Fibroblast of lung (primary cell): ENCODE measurements around the gene SCN5A. TPM values are rescaled to one million over a fixed set of nuclear protein-coding genes. Genes with fewer than 3 reads are reported as not detected.

Source experiments
- DNase-seq, 2 donors: peaks; one replicate each; pipeline versions ENCODE4 v3.0.0 to v3.0.0-alpha.2; 2010; ENCODE audit warnings: low read depth in 2 of 2
- H2AFZ ChIP-seq: 2 replicates; pipeline ENCODE4 v1.5.1; 2012; ENCODE audit warnings: low read length, control low read depth, inconsistent platforms
- H3K27ac ChIP-seq: 2 replicates; pipeline ENCODE4 v1.5.1; 2011; ENCODE audit warnings: low read length, control low read depth; ENCODE audit not compliant: insufficient read depth
- H3K27me3 ChIP-seq: 2 replicates; pipeline ENCODE4 v1.5.1; 2011; ENCODE audit warnings: mild to moderate bottlenecking, low read length; ENCODE audit not compliant: control insufficient read depth, insufficient read depth
- H3K36me3 ChIP-seq: 2 replicates; pipeline ENCODE4 v1.5.1; 2011; ENCODE audit warnings: low read length; ENCODE audit not compliant: control insufficient read depth, insufficient read depth
- H3K4me1 ChIP-seq: 2 replicates; pipeline ENCODE4 v1.5.1; 2011; ENCODE audit warnings: low read length; ENCODE audit not compliant: control insufficient read depth, insufficient read depth; ENCODE audit errors: extremely low read depth
- H3K4me2 ChIP-seq: 2 replicates; pipeline ENCODE4 v1.5.1; 2011; ENCODE audit warnings: low read length, control low read depth; ENCODE audit not compliant: insufficient read depth; ENCODE audit errors: extremely low read depth
- H3K4me3 ChIP-seq, 4 experiments: fragments of 200-600 bp in 1 of 4; sonication (generic) in 1 of 4; replicated peaks in 1 of 4; 2 replicates each; pipeline ENCODE4 v1.5.1; 2011 to 2016; ENCODE audit warnings: low read length in 4 of 4, low read depth in 3 of 4, mild to moderate bottlenecking in 3 of 4, control low read depth in 2 of 4, inconsistent platforms in 1 of 4, mixed read lengths in 1 of 4; ENCODE audit not compliant: insufficient read depth in 1 of 4; ENCODE audit errors: control extremely low read depth in 1 of 4
- H3K79me2 ChIP-seq: 2 replicates; pipeline ENCODE4 v1.5.1; 2012; ENCODE audit warnings: mild to moderate bottlenecking, low read length, inconsistent platforms; ENCODE audit not compliant: control insufficient read depth, insufficient read depth
- H3K9ac ChIP-seq: 2 replicates; pipeline ENCODE4 v1.5.1; 2011; ENCODE audit warnings: mild to moderate bottlenecking, low read length, control low read depth; ENCODE audit not compliant: insufficient read depth
- H3K9me3 ChIP-seq: 2 replicates; pipeline ENCODE4 v1.5.1; 2012; ENCODE audit warnings: low read depth, low read length; ENCODE audit not compliant: control insufficient read depth, insufficient read depth
- H4K20me1 ChIP-seq: 2 replicates; pipeline ENCODE4 v1.5.1; 2011; ENCODE audit warnings: low read length; ENCODE audit not compliant: control insufficient read depth, insufficient read depth; ENCODE audit errors: extremely low read depth
- CTCF ChIP-seq, 2 donors: IDR thresholded peaks in 1 of 2; conservative IDR thresholded peaks in 1 of 2; 1 replicate in 1 of 2; 2 replicates in 1 of 2; pipeline ENCODE4 v1.5.1; 2011 to 2012; ENCODE audit warnings: low read length in 2 of 2, control low read depth in 1 of 2, inconsistent platforms in 1 of 2, low read depth in 1 of 2, mild to moderate bottlenecking in 1 of 2
- EZH2 ChIP-seq: IDR thresholded peaks from 2 replicates; pipeline ENCODE4 v1.5.1; 2012; ENCODE audit warnings: low read length, control low read depth, mild to moderate bottlenecking; ENCODE audit errors: missing control alignments
- polyA plus RNA-seq, 2 donors: library from polyadenylated mRNA; depleted of rRNA in 1 of 2; stranded (reverse) in 1 of 2; unstranded in 1 of 2; fragments of >200 nt; gene quantifications; 2 replicates each; pipeline ENCODE4 v1.2.1, GENCODE V29; 2011 to 2012; ENCODE audit warnings: missing spikeins in 1 of 2
- total RNA-seq: library from RNA; depleted of rRNA; stranded (reverse); fragments of >200 nt; gene quantifications from 2 replicates; pipeline ENCODE4 v1.2.1, GENCODE V29; 2014

SCN5A gene
- total and polyA plus RNA-seq, 2 donors (not counting 1 experiment from before 2014, with no cell fraction given) = 0.27 to 0.50 TPM

GRCh38 chr3:38626171-38626570 is 23.3 kb downstream of the SCN5A start:
- Histone ChIP-seq H3K79me2 (no peaks in the 10 kb centered on the region), H3K4me2 (no peak overlapping the region), H4K20me1 (no peaks in the 10 kb centered on the region), H3K9ac (no peak overlapping the region), H3K4me1 (no peaks in the 10 kb centered on the region), H3K27ac (no peak overlapping the region), H3K36me3 (no peaks in the 10 kb centered on the region), H3K4me3 (no peak overlapping the region), H3K9me3 (no peaks in the 10 kb centered on the region), H2AFZ (no peak overlapping the region), H3K27me3 (no peaks in the 10 kb centered on the region)
- TF ChIP-seq EZH2 (no peak), CTCF (conservative IDR thresholded peaks at IDR 0.05 in 1 of 2, IDR thresholded peaks at IDR 0.05 in 1 of 2; ENCODE audit: low read depth in 1 of 2, low read length in 2 of 2) (no peak)
- DNase-seq = no peak

- Histone ChIP-seq H3K27ac (no peak overlapping the region), H3K4me3 (no peak overlapping the region), H3K27me3 (no peaks in the 10 kb centered on the region), H3K9me3 (no peaks in the 10 kb centered on the region), H3K79me2 (no peaks in the 10 kb centered on the region), H4K20me1 (no peaks in the 10 kb centered on the region), H3K4me2 (no peak overlapping the region), H2AFZ (no peak overlapping the region), H3K36me3 (no peaks in the 10 kb centered on the region), H3K9ac (no peak overlapping the region), H3K4me1 (no peaks in the 10 kb centered on the region)
- TF ChIP-seq EZH2 (no peak), CTCF (conservative IDR thresholded peaks at IDR 0.05 in 1 of 2, IDR thresholded peaks at IDR 0.05 in 1 of 2; ENCODE audit: low read depth in 1 of 2, low read length in 2 of 2) (no peak)
- DNase-seq = no peak
Observed at GRCh38 chr3:38623539-38623938, 25.9 kb downstream of the SCN5A start.

GRCh38 chr3:38622336-38622735 is 27.2 kb downstream of the SCN5A start:
- Histone ChIP-seq H3K9me3 (no peaks in the 10 kb centered on the region), H3K27ac (no peak overlapping the region), H2AFZ (no peak overlapping the region), H3K9ac (no peak overlapping the region), H4K20me1 (no peaks in the 10 kb centered on the region), H3K4me2 (no peak overlapping the region), H3K36me3 (no peaks in the 10 kb centered on the region), H3K4me3 (no peak overlapping the region), H3K4me1 (no peaks in the 10 kb centered on the region), H3K27me3 (no peaks in the 10 kb centered on the region), H3K79me2 (no peaks in the 10 kb centered on the region)
- TF ChIP-seq EZH2 = no peak
- TF ChIP-seq CTCF (conservative IDR thresholded peaks at IDR 0.05 in 1 of 2, IDR thresholded peaks at IDR 0.05 in 1 of 2; ENCODE audit: low read depth in 1 of 2, low read length in 2 of 2) = no peak
- DNase-seq = no peak
